Embryonic facial prominence (tissue), 1 donor: ENCODE data around the gene ETHE1.
"Not testable (repeated sequence)": the region's sequence is repeated elsewhere in the genome, so short reads cannot be mapped to it uniquely, and the experiment has no call there.

Source experiments
- DNase-seq: peaks from one replicate; pipeline ENCODE4 v3.0.0-alpha.2; 2016; ENCODE audit errors: extremely low spot score

Gene ETHE1

GRCh38 chr19:43551399-43552197 is 24.6 kb upstream of the ETHE1 start:
- DNase-seq: no peak

GRCh38 chr19:43548706-43549105 is 21.7 kb upstream of the ETHE1 start:
- no peak for DNase-seq

GRCh38 chr19:43547926-43548325 is 20.9 kb upstream of the ETHE1 start:
- DNase-seq: not testable (repeated sequence)

GRCh38 chr19:43546581-43546980 is 19.6 kb upstream of the ETHE1 start:
- DNase-seq: no peak

- DNase-seq: no peak
Measured at GRCh38 chr19:43545981-43546380, 19.0 kb upstream of the ETHE1 start.

- DNase-seq: no peak
Measured at GRCh38 chr19:43545276-43545675, 18.3 kb upstream of the ETHE1 start.

GRCh38 chr19:43544077-43544476 is 17.1 kb upstream of the ETHE1 start:
- DNase-seq: no peak

- DNase-seq: no peak
Measured at GRCh38 chr19:43541920-43542650, 15.1 kb upstream of the ETHE1 start.

GRCh38 chr19:43540381-43540780 is 13.4 kb upstream of the ETHE1 start:
- DNase-seq: no peak

- no peak for DNase-seq
Measured at GRCh38 chr19:43538922-43539321, 11.9 kb upstream of the ETHE1 start.

- DNase-seq: no peak
Measured at GRCh38 chr19:43534816-43535761, 8.1 kb upstream of the ETHE1 start.

GRCh38 chr19:43534305-43534815 is 7.4 kb upstream of the ETHE1 start:
- DNase-seq: no peak

GRCh38 chr19:43533546-43534304 is 6.7 kb upstream of the ETHE1 start:
- DNase-seq: peak; percentile 99

- peak; percentile 92 for DNase-seq
Measured at GRCh38 chr19:43532962-43533545, 6.1 kb upstream of the ETHE1 start, which contains the start of gene ZNF575. Gene ZNF575 (plus strand): TSS chr19:43533188. CDS start chr19:43534423, 1,235 bp downstream.

- no peak for DNase-seq
Measured at GRCh38 chr19:43532571-43532961, 5.6 kb upstream of the ETHE1 start.

- DNase-seq: no peak
Measured at GRCh38 chr19:43527860-43528622, 1.0 kb upstream of the ETHE1 start.

GRCh38 chr19:43525836-43526771 is 897 bp downstream of the ETHE1 start:
- DNase-seq: no peak
